HepG2 (cell line): Measurements from ENCODE around the gene SLC38A8.

Source experiments
- CTCF ChIP-seq: sonication (generic); formaldehyde crosslinking; IDR thresholded peaks from 2 replicates; pipeline ENCODE4 v1.5.0; 2020; ENCODE audit warnings: mild to moderate bottlenecking, missing genetic modification reagents, moderate library complexity
- PCBP1 ChIP-seq: fragments of 200-400 bp; formaldehyde crosslinking; IDR thresholded peaks from 2 replicates; pipeline ENCODE4 v1.6.1; 2017; ENCODE audit warnings: mild to moderate bottlenecking, low read depth, low read length, borderline replicate concordance
- POLR2AphosphoS5 ChIP-seq: IDR thresholded peaks from 2 replicates; pipeline ENCODE4 v1.6.1; 2012; ENCODE audit warnings: low read depth, low read length
- SMARCE1 ChIP-seq: fragments of 450-650 bp; IDR thresholded peaks from 2 replicates; pipeline ENCODE4 v1.6.1; 2017; ENCODE audit warnings: borderline replicate concordance
- TF ChIP-seq, protein P1 (sequence below): sonication (generic); formaldehyde crosslinking; IDR thresholded peaks from 2 replicates; pipeline ENCODE4 v1.4.0; 2020; ENCODE audit warnings: missing genetic modification reagents

GRCh38 chr16:83960521-83961249 is 81.9 kb downstream of the SLC38A8 start:
- TF ChIP-seq SMARCE1 (no peak), POLR2AphosphoS5 (no peak), CTCF (no peak), PCBP1 (no peak)
- TF ChIP-seq, protein P1, sequence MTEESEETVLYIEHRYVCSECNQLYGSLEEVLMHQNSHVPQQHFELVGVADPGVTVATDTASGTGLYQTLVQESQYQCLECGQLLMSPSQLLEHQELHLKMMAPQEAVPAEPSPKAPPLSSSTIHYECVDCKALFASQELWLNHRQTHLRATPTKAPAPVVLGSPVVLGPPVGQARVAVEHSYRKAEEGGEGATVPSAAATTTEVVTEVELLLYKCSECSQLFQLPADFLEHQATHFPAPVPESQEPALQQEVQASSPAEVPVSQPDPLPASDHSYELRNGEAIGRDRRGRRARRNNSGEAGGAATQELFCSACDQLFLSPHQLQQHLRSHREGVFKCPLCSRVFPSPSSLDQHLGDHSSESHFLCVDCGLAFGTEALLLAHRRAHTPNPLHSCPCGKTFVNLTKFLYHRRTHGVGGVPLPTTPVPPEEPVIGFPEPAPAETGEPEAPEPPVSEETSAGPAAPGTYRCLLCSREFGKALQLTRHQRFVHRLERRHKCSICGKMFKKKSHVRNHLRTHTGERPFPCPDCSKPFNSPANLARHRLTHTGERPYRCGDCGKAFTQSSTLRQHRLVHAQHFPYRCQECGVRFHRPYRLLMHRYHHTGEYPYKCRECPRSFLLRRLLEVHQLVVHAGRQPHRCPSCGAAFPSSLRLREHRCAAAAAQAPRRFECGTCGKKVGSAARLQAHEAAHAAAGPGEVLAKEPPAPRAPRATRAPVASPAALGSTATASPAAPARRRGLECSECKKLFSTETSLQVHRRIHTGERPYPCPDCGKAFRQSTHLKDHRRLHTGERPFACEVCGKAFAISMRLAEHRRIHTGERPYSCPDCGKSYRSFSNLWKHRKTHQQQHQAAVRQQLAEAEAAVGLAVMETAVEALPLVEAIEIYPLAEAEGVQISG (CRISPR knock-in tag): no peak
